Sciatic nerve (tissue), 2 donors: Measurements from ENCODE around the gene RIMS3. TPM values are rescaled to one million over a fixed set of nuclear protein-coding genes. Genes with fewer than 3 reads are reported as not detected.
"Not testable (repeated sequence)": the region's sequence is repeated elsewhere in the genome, so short reads cannot be mapped to it uniquely, and the experiment has no call there.

Experiments
- ATAC-seq: fragments of 200-7000 bp; cut with Tn5 transposase; one replicate; pipeline ENCODE4 v1.9.1; 2020; ENCODE audit warnings: mild to moderate bottlenecking, moderate library complexity
- DNase-seq: peaks from one replicate; pipeline ENCODE4 v3.0.0-alpha.2; 2020; ENCODE audit warnings: low spot score
- intact Hi-C: fragments of 100-400 bp; cut with DNase I; formaldehyde crosslinking; loops from one replicate; pipeline ENCODE4 v1.14.2; 2022
- total RNA-seq: library from RNA; stranded (reverse); fragmentation: NEBNext Ultra II Directional; extraction: Animal tissue kit (Norgen Biotek cat#: 25700); gene quantifications from one replicate; pipeline ENCODE4 v1.2.1, GENCODE V29; 2021
- donor health status: DM: no; HTN: no; CAD: no.
- donor health status: DM: no; HTN: no; CAD: no.

Gene RIMS3
- total RNA-seq, result 8.7 TPM

DNA sequence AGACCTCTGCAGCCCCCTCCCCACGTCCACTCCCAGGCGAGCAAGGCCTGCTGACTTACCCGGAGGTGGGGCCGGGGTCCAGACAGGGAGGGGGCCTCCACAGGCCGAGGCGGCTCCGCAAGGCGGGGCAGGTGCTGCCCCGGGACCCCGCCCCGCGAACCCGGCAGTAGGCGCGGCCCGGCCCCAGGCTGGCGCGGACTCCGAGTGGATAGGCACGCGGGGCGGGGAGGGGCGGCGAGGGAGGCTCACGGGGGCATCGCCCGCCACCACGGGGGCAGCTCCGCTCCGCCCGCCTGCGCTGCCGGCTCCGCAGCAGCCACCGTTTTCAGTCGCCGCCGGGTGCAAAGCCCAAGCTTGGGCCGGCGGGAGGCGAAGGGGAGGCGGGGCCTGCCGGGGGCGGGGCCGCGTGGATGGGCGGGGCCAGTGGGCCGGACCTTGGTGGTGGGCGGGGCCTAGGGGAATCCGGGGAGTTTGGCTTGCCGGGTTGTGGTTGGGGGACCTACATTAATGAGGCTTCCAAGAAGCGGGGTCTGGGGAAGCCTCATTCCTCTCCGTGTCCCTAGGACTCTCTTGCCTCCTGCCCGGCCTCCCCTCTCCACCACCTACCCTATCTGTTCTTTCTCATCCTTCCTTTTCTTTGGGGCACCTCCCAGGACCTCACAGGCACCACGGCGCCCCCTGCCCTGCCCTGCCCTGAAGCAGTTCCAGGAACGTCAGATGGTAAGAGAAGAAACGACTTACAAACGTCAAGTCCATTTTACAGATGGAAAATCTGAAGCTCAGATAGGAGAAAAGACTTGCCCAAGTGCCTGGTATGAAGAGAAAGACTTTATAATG lies at the start of gene RIMS3:
Gene RIMS3 (minus strand): TSS at position 348 of the 837 bp plus-strand sequence. CDS start 23,757 bp downstream, outside the sequence.
- peak; percentile 90 for DNase-seq
- ATAC-seq, result peak; percentile 94
- intact Hi-C loops, result no loop called here

DNA sequence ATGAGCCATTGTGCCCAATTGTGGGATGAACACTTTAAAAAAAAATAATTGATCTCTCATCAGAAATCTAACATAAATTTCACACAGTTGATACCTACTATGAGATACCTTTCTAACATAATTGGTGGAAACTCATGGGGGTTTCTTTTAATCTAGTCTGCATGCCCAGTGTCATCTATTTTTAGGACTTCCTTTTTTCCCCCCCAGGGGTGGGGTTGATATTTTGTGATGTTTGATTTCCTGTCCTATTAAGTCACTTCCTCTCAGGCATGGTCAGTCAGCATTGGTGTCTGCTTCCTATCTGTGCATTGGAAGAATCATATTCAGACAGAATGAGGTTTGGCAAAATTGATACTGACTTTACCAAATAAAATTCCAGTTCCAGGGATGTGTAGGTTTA lies 47.5 kb upstream of the RIMS3 start:
- DNase-seq (no peak), ATAC-seq (no peak)
- intact Hi-C loops, result no loop called here

DNA sequence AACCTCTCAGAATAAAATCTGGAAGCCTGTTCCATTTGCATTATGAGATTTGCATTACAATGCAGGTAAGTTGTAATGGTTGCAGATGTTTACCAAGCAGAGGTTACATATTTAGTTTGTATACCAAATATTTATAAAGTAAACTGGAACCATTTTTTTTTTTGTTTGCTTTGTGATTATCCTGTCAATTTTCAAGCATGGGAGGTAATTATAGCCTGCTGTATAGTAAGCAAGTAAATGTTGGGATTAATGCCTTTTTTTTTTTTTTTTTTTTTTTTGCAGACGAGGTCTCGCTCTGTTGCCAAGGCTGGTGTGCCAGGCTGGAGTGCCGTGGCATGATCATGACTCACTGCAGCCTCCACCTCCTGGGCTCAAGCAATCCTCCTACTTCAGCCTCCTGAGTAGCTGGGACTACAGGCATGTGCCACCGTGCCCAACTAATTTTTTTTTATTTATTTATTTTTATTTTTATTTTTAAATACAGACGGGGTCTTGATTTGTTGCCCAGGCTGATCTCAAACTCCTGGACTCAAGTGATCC lies 47.0 kb upstream of the RIMS3 start:
- ATAC-seq, result no peak
- intact Hi-C loops, result no loop called here
- no peak for DNase-seq

DNA sequence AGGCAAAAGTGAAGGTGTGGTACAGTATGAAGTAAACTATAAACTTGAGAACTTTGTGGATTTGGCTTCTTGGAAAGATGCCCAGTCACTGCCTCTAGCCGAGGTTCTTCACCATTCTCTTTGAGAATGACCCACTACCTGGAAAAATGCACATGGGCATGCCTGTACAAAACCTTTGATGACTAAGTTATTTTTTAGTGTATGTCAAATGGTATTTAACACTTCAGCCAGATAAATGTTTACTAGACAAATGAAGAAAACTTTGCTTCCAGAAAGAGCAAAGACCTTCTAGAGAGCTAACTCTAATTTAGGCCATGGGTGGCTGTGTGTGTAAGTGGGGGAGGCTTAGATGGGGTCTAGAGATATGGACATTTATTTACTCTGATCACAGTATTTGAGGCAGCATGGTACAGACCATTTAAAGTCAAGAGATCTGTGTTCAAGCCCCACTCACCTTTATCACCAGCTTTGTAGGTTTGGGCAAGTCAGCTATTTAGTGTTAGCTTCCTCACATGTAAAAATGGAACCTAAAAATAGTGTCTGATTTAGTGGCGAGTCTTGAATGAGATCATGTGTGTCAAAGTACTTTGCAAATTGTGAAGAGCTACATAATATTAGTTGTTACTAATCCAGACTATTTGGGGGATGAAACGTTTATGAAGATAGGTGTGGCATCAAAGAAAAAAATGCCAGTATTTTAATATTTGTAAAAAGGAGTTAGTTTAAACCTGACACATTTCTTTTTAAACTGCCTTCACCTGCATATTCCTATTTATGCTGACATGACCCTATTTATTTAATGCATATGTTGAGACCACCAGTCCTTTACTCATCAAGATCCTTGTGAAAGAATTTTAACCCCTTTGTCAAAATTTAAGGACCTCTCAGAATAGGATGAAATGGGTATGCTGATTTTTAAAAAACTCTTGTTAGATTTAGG lies 46.3 kb upstream of the RIMS3 start:
- DNase-seq, result no peak
- intact Hi-C loops, result no loop called here
- ATAC-seq, result no peak

DNA sequence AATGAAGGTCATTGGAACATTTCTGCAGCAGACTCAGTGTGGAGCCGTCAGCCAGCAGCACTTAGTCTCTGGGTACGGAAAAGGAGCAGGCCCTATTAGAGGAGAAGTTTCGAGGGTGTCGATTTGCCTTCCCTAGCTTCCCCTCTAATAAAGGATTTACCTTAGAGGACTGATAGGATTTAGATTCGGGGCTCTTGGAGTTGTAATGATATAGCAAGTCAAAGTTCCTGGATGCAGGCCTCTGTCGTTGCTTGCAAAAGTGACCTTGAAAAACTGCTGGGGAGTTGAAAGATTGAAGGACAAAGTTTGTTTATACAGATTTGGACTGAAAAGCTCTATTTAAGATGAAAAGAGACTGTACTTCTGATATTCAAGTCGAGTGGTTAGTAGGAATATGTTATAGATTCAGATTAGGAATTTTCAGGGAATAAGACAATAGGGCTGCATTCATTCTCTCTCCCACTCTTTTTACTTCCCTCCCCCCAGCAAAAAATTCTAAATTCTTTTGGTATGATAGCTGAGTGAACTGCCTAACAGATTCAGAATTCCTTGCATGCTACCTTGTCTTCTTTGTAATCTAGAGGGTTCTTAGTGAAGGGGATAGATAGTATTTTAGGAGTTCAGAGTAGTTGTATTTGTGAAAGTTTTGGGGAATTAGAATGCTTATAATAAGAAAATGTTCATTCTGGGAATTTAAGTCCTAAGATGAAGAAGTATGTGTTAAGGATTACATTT lies 45.3 kb upstream of the RIMS3 start:
- DNase-seq (no peak), ATAC-seq (no peak)
- intact Hi-C loops, result no loop called here

DNA sequence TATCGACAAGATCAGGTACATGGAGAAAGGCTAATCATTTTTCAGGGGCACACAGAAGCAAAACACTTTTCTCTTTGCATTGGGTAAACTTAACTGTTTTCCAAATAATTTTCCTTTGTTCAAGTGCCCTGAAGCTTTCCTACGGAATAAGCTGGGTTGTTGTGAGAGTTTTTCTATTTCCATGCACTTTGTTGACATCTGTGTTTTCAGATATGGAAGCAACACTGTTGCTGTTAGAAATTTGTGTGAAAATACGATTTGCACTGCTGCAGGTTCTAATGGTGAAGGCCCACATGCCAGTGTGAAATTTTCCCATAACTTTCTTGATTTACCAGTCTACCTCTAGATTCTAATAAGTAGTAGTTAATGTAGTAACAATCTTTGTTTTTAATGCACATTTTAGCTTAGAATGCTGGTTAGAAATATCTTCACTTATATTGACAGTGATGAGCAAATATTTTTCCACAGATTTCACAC lies 44.4 kb upstream of the RIMS3 start:
- ATAC-seq, result no peak
- intact Hi-C loops, result no loop called here
- no peak for DNase-seq

DNA sequence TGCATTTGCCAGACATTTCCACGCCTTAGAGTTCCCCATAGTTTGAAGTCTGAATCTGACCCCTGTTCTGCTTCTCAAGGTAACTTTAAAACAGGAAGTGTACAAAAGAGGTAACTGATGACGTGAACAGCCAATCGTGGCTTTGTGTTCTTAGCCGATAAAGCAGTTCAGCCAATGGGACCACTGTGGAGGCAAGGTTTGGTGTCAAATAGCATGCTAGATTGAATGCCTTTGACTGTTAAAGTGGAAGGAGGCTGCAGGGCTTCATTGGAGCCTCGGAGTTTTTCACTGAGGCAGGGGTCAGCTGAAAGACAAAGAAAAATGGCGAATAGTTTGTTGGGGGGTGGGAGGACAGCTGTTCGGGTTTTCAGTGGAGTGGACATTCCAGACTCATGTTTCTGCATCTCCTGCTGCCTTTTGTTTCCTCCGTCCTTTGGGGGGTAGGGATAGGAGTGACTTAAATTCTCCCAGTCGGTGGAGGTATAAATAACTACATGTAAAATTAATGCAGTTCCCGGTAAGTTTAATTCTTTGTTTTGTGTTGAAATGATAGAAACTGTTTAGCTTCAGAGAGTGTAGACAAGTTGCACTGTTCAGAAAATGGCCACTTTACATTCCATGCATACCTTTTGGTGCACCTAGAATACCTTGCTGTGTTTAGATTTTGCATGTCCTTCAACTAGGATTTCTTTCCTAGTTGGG lies 43.8 kb upstream of the RIMS3 start:
- ATAC-seq, result peak; percentile 99
- intact Hi-C loops, result no loop called here
- peak; percentile 73 for DNase-seq

DNA sequence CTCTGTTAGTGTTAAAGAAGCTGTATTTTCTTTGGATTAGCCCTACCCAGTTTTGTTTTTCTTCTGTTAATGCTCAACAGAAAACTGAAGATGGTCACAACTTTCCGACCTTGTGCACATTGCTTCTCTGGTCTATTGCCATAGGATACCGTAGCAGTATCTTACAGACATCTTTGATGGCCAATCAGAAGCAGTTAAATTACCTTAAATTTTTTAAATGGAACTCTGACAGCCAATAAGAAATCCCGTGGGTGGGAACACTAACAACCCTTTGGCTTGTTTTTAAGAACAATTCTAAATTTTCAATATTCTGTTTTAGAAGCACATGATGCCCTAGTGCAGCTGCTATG lies 43.2 kb upstream of the RIMS3 start:
- peak; percentile 40 for ATAC-seq
- intact Hi-C loops, result no loop called here
- DNase-seq, result no peak

DNA sequence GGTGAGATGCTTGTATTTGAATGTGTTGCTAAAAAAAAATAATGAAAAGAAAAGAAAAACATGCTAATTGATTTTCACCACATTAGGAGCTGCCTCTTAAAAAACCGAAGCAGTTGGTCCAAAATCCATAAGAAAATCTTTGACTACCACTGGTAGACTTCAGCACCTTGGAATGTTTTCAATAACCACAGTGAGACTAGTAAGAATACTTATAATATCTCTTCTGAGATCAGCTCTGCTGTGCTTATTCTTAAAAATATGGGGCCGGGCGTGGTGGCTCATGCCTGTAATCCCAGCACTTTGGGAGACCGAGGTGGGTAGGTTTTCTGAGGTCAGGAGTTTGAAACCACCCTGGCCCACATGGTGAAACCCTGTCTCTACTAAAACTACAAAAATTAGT lies 41.1 kb upstream of the RIMS3 start:
- DNase-seq (no peak), ATAC-seq (no peak)
- intact Hi-C loops, result no loop called here

DNA sequence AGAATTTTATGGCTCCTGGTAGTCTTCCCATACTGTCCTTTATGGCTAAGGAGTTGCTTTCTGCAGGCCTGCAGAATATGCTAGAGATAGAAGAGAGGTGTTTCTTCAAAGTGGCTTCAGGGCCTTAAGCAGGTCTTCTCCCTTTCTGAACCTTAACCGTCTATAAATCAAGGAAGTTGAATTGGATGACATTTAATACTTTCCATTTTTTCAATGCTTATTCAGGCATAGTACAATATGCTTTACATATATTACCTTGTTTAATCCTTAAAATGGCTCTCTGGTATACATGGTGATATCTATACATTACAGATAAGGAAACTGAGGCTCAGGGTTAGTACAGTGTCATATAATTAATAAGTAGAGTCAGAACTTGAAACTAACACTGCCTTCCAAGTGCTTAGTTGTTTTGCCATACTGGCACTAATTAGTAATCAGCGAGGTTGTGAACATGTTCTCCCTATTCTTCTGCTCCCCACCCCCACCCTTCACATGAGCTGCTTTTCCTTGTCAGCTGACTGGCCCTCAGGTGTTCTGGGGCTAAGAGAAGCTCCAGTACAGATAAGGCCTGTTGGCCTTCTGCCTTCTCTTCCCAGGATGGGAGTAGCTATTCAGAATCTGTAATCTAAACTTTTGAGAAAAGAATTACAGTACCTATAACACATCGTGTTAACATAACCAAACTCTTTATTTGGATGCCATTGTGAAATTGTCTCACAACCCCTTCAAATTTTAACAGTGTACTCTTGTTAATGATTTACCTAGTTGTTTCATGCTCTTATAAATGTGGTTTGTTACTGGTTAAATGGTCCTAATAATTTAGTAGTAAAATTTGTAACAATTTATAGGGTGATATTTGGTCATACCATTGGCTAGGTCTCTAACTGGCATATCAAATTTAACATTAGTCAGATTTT lies 39.6 kb upstream of the RIMS3 start:
- no peak for ATAC-seq
- DNase-seq, result no peak

DNA sequence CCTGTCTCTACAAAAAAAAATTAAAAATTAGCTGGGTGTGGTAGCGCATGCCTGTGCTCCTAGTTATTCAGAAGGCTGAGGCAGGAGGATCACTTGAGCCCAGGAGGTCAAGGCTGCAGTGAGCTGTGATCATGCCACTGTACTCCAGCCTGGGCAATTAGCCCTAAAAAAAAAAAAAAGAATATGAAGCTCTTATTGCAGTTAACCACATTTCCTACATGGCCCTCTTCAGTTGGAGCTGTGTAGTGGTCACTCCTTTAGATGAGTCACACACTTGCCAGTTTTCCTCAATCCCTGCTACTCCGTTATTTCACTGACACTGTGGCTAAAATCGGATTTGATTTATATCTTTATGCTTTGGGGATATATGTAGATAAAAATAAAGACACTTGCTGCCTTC lies 37.8 kb upstream of the RIMS3 start:
- ATAC-seq, result no peak
- intact Hi-C loops, result no loop called here
- no peak for DNase-seq

More for the DNA sequence above, 39.6 kb upstream of the RIMS3 start:
- intact Hi-C loops, result no loop called here

DNA sequence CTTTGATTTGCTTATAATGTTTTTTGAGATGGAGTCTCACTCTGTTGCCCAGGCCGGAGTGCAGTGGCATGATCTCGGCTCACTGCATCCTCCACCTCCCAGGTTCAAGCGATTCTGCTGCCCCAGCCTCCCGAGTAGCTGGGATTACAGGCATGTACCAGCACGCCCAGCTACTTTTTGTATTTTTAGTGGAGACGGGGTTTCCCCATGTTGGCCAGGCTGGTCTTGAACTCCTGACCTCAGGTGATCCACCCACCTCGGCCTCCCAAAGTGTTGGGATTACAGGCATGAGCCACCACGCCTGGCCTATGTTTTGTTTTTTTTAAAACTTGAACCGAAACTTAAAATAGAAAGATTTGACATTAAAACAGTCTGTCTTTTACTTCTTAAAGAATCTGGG lies 37.3 kb upstream of the RIMS3 start:
- DNase-seq, intact Hi-C loops, ATAC-seq: not testable (repeated sequence)

DNA sequence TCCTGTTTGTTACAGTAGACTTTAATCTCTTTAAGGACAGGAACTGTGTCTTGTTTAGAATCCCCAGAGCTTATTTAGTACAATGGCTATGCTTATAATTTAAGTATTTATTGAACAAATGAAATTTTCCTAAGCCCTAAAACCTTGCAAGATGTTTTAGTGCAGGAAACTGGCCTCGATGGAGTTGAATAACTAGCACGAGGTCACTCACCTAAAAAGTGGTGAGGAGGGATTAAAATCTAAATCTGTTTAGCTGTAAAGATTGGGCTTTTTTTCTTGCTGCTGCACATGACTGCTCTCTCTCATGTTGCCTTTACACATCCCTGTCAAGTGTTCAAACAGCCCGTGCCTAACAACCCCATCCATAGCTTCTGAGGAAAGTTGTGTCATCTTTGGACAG lies 36.2 kb upstream of the RIMS3 start:
- ATAC-seq, result no peak

DNA sequence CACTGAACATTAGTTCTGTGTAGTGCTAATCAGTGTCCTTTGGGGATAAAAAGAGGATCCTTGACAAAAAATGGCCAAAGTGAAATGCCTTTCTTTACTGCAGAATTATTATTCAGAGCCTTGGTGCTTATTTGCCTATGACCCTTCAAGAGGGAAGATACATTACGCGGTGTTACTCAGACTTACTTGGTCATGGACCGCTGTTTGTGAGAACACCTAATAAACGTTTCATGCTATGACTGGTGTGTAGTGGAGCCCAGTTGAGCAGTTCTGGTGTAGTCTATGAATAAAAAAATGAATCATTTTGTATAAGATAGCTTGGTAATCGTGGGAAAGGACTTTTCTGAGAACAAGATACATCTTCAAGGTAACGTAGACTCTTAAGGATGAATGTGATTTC lies 34.3 kb upstream of the RIMS3 start:
- intact Hi-C loops, result no loop called here
- DNase-seq (no peak), ATAC-seq (no peak)

More for the DNA sequence above, 36.2 kb upstream of the RIMS3 start:
- intact Hi-C loops, result no loop called here
- no peak for DNase-seq

DNA sequence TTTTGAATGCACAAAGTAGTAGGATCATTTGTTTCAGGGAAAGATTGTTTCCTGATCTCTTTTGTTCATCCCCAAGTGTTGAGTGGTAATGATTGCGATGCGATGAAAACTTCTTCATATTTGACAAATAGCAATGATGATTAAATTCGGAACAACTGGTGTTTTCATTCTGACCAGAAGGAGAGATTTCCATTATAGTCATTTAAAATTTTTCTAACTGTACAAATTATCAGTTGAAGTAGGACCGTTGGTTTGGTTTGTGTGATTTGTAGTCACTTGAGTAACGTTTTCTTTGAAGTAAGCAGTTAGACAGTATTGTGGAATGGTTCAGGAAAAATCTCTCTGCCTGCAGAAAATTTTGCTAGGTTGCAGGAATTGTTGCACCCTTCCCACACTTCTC lies 32.0 kb upstream of the RIMS3 start:
- ATAC-seq, result no peak
- intact Hi-C loops, result no loop called here

DNA sequence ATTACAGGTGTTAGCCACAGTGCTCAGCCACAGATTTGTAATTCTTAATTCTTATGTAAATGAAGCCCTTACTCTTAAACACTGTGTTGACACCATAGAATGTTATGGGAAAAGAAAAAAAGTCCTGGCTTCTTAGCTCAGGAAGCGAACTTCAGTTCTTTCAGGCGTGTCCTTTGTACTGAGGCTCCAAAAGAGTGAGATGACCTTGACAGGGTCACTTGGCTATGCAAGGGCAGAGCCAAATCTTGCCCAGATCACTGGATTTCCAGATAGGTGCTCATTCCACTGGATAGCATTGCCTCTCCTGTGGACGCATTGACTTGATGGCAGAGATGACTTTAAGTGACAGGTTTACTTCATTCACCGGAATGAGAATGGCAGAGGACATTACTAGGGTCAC lies 30.8 kb upstream of the RIMS3 start:
- intact Hi-C loops, result no loop called here
- no peak for DNase-seq
- no peak for ATAC-seq

More for the DNA sequence above, 32.0 kb upstream of the RIMS3 start:
- DNase-seq, result no peak

DNA sequence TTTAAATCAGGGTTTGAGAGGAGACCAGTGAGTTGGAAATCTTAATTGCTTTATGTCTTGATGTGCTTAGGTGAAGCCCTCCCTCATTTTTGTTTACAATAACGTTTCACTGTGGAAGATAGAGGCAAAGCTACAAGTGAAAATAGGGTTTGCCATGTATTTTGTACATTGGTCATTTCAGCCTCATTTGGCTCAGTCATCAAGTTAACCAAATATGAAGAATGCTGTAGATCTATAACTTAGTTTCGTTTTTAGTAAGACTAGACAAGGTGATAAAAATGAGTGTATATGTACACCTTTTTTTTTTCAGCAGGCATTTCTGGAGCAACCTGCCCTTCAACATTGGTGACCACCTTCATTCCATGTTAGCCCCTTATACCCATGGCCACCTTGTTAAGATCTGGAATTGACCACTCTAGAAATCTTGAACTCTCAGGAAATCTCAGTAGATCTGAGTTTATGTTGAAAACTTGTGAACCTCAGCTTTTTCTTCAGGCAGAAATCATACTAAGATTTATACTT lies 28.9 kb upstream of the RIMS3 start:
- ATAC-seq, result no peak
- intact Hi-C loops, result no loop called here
- DNase-seq, result no peak
